22Rv1 (cell line): ENCODE results near the gene RHBDF2.

Experiments
- ZFX ChIP-seq: fragments of 450-650 bp; IDR thresholded peaks from 2 replicates; pipeline ENCODE4 v1.6.1; 2017; ENCODE audit warnings: antibody characterized with exemption, borderline replicate concordance
- TF ChIP-seq, protein P1 (sequence below): fragments of 450-650 bp; IDR thresholded peaks from 2 replicates; pipeline ENCODE4 v1.5.1; 2017; ENCODE audit warnings: mild to moderate bottlenecking

DNA sequence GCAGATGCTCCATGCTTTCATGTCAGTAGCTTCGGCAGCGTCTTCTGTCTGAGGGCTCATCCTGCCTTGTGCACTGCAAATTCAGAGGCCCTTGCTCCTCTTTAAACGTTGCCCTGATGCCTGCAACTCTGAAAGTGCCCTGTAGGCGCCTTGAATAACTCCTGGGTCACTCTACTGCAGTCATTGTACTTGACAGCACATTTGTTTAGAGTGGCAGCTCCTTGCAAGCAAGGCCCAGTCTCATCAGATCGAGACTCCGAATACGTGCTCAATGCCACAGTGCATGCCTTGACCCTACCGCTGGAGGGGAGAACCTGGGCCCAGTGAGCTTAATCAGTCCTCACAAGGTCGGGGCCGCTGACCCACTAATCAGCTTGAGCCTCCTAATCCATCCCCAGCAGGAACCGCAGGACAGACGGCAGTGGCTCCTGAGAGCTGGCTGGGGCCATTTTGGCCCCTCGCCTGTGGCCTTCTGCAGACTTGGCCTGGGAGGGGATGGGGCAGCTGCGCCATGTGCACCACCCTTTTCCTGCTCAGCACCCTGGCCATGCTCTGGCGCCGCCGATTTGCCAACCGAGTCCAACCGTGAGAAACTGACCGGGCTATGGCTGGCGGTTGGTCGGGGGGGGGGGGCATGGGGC, 38.5 kb upstream of the RHBDF2 start, which contains the start of gene PRCD:
- TF ChIP-seq, protein P1, sequence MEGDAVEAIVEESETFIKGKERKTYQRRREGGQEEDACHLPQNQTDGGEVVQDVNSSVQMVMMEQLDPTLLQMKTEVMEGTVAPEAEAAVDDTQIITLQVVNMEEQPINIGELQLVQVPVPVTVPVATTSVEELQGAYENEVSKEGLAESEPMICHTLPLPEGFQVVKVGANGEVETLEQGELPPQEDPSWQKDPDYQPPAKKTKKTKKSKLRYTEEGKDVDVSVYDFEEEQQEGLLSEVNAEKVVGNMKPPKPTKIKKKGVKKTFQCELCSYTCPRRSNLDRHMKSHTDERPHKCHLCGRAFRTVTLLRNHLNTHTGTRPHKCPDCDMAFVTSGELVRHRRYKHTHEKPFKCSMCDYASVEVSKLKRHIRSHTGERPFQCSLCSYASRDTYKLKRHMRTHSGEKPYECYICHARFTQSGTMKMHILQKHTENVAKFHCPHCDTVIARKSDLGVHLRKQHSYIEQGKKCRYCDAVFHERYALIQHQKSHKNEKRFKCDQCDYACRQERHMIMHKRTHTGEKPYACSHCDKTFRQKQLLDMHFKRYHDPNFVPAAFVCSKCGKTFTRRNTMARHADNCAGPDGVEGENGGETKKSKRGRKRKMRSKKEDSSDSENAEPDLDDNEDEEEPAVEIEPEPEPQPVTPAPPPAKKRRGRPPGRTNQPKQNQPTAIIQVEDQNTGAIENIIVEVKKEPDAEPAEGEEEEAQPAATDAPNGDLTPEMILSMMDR, result no peak
- no peak for TF ChIP-seq ZFX
